HG03439 (cell line): ENCODE results near the gene COL27A1.
"Not testable (repeated sequence)": the region's sequence is repeated elsewhere in the genome, so short reads cannot be mapped to it uniquely, and the experiment has no call there.

ENCODE experiments used
- ATAC-seq: cut with Tn5 transposase; IDR thresholded peaks from one replicate; pipeline ENCODE4 v1.9.1; 2021; ENCODE audit warnings: mild to moderate bottlenecking, moderate library complexity; ENCODE audit not compliant: unreplicated experiment

COL27A1 gene

GRCh38 chr9:114314881-114315722 is 159.8 kb downstream of the COL27A1 start:
- ATAC-seq: no peak

DNA sequence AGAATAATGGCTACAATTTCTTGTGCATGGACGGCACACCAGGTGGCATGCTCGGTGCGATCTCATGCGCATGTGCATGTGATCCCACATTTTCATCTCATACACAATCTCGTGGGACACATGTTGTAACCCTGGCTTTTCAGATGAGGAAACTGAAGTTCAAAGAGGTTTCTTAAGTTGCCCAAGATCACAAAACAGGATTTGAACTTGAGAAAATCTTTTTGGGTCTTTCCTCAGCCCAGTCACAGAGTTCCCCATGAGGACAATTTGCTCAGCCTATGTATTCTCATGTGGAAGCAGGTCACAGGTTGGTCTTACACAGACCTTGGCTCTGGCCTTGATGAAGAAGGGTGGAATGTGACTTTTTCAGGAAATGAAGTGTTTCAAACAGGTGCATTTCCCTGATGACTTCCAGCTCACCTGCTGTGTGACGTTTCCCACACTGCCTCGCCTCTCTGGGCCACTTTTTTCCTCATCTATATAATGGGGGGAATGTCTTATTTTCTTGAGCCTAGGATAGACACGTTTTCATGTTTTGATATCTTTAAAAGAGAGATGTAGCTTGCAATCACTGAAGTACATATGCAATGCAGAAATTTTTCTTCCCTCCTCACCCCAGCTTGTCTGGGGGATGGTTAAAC is 160.5 kb downstream of the COL27A1 start:
- no peak for ATAC-seq

DNA sequence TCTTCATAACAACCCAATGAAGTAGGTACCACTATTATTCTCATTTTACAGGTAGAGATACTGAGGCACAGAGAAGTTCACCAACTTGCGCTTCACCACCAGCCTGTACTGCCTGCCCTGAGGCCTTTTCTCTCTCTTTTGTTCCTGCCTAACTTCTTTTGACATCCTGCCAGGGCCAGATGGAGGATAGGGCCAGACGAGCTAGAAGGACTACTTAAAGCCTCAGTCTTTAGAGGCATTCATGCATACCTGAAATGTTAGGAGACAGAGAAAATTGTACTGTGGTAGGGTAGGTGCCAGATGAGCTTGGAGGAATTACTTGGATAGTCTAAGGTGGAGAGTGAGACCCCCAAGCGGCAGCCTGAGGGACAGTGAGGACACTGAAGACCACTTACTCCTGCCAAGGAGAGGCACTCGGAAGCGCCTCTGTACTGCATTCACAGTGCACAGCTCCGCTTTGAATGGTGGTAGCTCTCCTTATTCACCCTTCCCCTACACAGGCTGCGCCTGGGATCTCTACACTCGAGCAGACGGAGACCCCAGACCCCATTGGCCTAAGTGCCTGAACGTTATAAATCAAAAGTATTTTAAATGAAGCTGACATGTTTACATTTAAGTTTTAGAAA is 161.4 kb downstream of the COL27A1 start:
- ATAC-seq: no peak

- no peak for ATAC-seq
These were observed 162.5 kb downstream of the COL27A1 start for GRCh38 chr9:114317665-114318357.

GRCh38 chr9:114318416-114318815 is 163.1 kb downstream of the COL27A1 start:
- ATAC-seq: no peak

DNA sequence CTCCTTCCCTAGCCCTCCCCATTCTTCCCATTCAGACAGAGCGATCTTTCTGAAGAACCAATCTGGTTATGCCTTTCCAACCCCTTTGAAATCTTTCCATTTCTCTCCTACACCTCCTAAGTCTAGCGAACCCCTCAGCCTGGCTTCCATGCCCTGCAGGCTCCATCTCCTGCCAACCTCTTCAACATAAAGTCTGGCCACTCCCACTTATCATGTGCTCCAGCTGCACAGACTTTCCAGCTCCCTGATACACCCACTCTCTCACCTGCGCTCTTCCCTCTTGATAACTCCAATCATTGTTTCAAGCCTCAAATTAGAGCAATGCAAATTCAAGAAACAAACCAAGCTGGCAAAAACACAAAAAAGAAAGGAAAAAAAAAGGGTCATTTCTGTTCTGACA is 163.8 kb downstream of the COL27A1 start:
- ATAC-seq: no peak

DNA sequence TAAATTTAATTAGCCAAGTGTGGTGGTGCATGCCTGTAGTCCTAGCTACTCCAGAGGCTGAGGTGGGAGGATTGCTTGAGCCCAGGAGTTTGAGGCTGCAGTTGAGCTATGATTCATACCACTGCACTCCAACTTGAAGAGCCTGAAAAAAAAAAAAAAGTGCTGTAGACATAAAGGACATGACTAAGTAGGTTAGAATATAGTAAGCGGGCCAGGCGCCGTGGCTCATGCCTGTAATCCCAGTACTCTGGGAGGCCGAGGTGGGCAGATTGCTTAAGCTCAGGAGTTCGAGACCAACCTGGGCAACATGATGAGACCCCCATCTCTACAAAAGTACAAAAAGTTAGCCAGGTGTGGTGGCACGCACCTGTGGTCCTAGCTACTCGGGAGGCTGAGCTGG is 165.4 kb downstream of the COL27A1 start:
- ATAC-seq: not testable (repeated sequence)

DNA sequence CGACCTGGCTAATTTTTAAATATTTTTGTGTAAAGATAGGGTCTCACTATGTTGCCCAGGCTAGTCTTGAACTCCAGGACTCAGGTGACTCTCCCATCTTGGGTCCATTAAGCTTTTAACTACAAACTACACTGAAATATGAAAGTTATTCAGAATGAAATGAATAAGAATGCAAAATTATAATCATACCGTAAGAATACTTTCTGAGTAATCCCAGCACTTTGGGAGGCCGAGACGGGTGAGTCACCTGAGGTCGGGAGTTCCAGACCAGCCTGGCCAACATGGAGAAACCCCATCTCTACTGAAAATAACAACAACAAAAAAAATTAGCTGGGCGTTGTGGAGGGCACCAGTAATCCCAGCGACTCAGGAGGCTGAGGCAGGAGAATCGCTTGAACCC is 166.4 kb downstream of the COL27A1 start:
- ATAC-seq: no peak

GRCh38 chr9:114322160-114322818 is 167.0 kb downstream of the COL27A1 start:
- not testable (repeated sequence) for ATAC-seq

- ATAC-seq: not testable (repeated sequence)
These were observed 167.6 kb downstream of the COL27A1 start, which contains the start of gene ORM1 for GRCh38 chr9:114322831-114323531. Gene ORM1 (plus strand): TSS chr9:114323098. CDS start chr9:114323134, 36 bp downstream.

DNA sequence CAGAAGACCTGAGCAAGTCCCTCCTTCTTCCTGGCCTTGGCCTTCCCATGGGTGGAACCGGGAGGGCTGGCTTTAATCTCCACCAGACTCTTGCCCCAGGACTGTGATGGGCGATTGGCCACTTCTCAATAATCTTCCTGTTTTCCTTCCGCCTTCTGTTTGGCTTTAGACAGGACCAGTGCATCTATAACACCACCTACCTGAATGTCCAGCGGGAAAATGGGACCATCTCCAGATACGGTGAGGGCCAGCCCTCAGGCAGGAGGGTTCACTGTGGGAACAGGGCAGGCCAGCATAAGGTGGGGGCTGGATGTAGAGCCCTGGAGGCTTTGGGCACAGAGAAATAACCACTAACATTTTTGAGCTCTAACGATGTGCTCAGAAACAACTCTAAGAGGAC is 168.5 kb downstream of the COL27A1 start:
- ATAC-seq: not testable (repeated sequence)

- ATAC-seq: no peak
These were observed 169.2 kb downstream of the COL27A1 start for GRCh38 chr9:114324492-114324891.

GRCh38 chr9:114324965-114325364 is 169.6 kb downstream of the COL27A1 start:
- not testable (repeated sequence) for ATAC-seq

GRCh38 chr9:114325684-114326254 is 170.4 kb downstream of the COL27A1 start:
- ATAC-seq: not testable (repeated sequence)

DNA sequence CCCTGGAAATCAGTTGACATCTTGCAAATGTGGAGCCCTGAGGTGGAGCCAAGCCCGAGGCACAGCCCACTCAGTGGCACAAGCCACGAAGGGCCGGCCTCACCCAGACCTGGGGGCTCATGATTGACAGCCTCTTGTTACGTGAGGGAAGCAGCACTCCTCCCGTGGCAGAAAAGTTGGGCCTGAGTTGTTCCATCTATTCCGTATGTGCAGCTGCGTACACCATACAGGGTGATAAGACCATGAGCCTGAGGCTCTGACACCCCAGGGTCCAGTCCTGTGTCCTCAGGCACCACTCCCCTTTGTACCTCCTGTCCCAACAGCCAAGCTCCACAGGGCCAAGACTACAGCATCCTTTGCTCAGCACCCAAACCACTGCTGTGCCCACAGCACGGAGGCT is 172.4 kb downstream of the COL27A1 start:
- ATAC-seq: no peak

DNA sequence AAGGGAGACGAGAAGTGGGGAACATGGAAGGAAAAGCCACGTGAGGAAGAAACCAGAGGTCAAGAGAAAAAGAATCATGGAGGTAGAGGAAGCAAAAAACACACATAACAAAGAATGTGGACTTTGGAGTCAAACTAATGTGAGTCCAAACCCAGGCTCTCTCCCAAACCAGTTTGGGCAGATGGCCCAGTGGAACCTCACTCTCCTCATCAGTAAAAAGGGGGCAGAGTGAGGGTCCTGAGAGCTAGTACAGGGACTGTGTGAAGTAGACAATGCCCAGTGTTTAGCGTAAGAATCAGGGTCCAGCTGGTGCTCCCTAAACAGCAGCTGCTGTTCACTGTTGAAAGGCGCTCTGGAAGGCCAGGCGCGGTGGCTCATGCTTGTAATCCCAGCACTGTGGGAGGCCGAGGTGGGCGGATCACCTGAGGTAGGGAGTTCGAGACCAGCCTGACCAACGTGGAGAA is 173.1 kb downstream of the COL27A1 start:
- ATAC-seq: not testable (repeated sequence)

- not testable (repeated sequence) for ATAC-seq
These were observed 173.7 kb downstream of the COL27A1 start for GRCh38 chr9:114328937-114329624.

- ATAC-seq: not testable (repeated sequence)
These were observed 174.3 kb downstream of the COL27A1 start, which contains the start of gene ORM2 for GRCh38 chr9:114329625-114330022. Gene ORM2 (plus strand): TSS chr9:114329869. CDS start chr9:114329905, 36 bp downstream.

GRCh38 chr9:114330636-114331035 is 175.3 kb downstream of the COL27A1 start:
- ATAC-seq: no peak
